ENCODE measurements around the gene GRM8. TPM values are rescaled to one million over a fixed set of nuclear protein-coding genes. Genes with fewer than 3 reads are reported as not detected.

Gene GRM8
- polyA plus RNA-seq, 4 donors = 1.1 to 11.4 (median 8.5) TPM

DNA sequence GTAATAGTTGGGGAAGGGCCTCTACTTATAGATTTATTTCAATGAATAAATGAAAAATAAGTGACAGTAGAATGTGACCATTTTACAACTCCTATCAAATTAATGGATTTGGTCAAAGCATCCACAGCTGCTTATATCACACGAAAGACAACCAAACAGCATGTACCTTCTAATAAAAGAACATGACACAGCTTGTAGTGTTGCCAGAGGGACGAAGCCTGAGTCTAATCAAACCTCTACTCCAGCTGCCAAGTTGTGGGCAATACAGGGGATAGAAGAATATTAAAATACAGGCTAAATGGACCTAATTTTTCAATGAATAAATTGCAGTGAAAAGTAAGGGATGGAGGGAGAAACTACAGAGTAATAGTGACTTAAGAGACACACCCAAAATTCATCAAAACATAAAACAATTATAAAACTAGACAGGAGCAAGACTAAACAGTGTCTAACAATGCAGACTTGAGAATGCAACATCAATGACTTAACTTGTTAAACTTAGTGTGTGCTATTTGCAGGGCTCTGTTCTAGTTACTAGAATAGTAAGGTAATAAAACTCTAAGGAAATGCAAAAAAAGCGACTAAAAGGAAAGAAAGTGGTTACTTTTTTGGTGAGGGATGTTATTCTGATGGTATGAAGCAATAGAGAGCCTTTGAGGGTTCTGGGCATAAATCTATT is 853.8 kb downstream of the GRM8 start:
- no peak for DNase-seq (ENCODE audit: low read depth in 4 of 4, low spot score in 3 of 4)

GRCh38 chr7:126398285-126398684 is 854.5 kb downstream of the GRM8 start:
- DNase-seq (ENCODE audit: low read depth in 4 of 4, low spot score in 3 of 4) = no peak

DNA sequence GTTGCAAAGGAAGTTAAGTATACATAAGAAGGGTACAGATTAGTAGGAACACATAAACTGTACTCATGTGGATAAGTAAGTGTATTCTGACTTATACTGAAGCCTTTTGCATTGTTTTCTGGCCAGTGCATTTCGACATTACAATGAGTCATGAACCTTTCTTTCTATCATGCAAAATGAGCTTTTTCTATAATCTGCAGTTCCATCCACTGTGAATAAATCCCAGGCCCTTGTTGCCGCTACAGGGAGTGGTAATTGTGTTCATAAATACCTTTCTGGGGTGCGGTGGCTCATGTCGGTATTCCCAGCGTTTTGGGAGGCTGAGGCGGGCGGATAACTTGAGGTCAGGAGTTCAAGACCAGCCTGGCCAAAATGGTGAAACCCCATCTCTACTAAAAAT is 858.3 kb downstream of the GRM8 start:
- DNase-seq (ENCODE audit: low read depth in 4 of 4, low spot score in 3 of 4) = no peak

Other genes starting within 250 kb of the GRM8 start
- 10 to 100 TPM; 19.2 to 24.2 (median 22.4) TPM for gene ZNF800, start 139.8 kb upstream of the GRM8 start, polyA plus RNA-seq (ENCODE audit: insufficient read length in 4 of 4)